ENCODE data around the gene PRIM1.

GRCh38 chr12:56772625-56773024, 20.5 kb upstream of the PRIM1 start:
- TF ChIP-seq EGR1 (IDR thresholded peaks at IDR 0.05) (no peak), EP300 (IDR thresholded peaks at IDR 0.05; ENCODE audit: borderline replicate concordance) (no peak), FOXM1 (IDR thresholded peaks at IDR 0.05; ENCODE audit: borderline replicate concordance, low read depth) (no peak), CREB1 (IDR thresholded peaks at IDR 0.05; ENCODE audit: low read depth) (no peak), REST (IDR thresholded peaks at IDR 0.05; ENCODE audit: low read depth) (no peak), TAF1 (IDR thresholded peaks at IDR 0.05; ENCODE audit: low read depth) (no peak), ZBTB7A (IDR thresholded peaks at IDR 0.05; ENCODE audit: low read depth) (no peak), CEBPB (IDR thresholded peaks at IDR 0.05) (no peak), YY1 (IDR thresholded peaks at IDR 0.05; ENCODE audit: low read depth) (no peak), MAX (IDR thresholded peaks at IDR 0.05) (no peak), TEAD4 (IDR thresholded peaks at IDR 0.05) (no peak), RAD21 (IDR thresholded peaks at IDR 0.05; ENCODE audit: low read depth) (no peak)
